K562 (cell line): ENCODE data around the gene NXNL2. TPM values are rescaled to one million over a fixed set of nuclear protein-coding genes. Genes with fewer than 3 reads are reported as not detected.

ENCODE experiments used
- ADNP ChIP-seq: fragments of 200-800 bp; sonication (Bioruptor generic); IDR thresholded peaks from 2 replicates; pipeline ENCODE4 v1.6.1; 2016; ENCODE audit warnings: missing genetic modification characterization, missing compliant biosample characterization
- ARID1B ChIP-seq: fragments of 450-650 bp; IDR thresholded peaks from 2 replicates; pipeline ENCODE4 v1.6.1; 2016; ENCODE audit warnings: antibody characterized with exemption, mild to moderate bottlenecking, inconsistent platforms
- ESRRA ChIP-seq: fragments of 450-650 bp; IDR thresholded peaks from 2 replicates; pipeline ENCODE4 v1.6.1; 2014; ENCODE audit warnings: low read depth, mild to moderate bottlenecking, moderate library complexity, borderline replicate concordance
- FIP1L1 ChIP-seq: fragments of 200-400 bp; formaldehyde crosslinking; IDR thresholded peaks from 2 replicates; pipeline ENCODE4 v1.6.1; 2018; ENCODE audit warnings: mild to moderate bottlenecking, low read depth, low read length; ENCODE audit not compliant: poor library complexity, severe bottlenecking
- FOSL1 ChIP-seq: fragments of 200-800 bp; sonication (Bioruptor generic); conservative IDR thresholded peaks from 2 replicates; pipeline ENCODE4 v1.6.1; 2016; ENCODE audit warnings: missing genetic modification characterization, missing compliant biosample characterization
- FOXK1 ChIP-seq: sonication (generic); formaldehyde crosslinking; IDR thresholded peaks from 2 replicates; pipeline ENCODE4 v1.8.0; 2022; ENCODE audit warnings: missing genetic modification reagents, mild to moderate bottlenecking, borderline replicate concordance
- IFI16 ChIP-seq: fragments of 250-450 bp; sonication (Bioruptor Pico); IDR thresholded peaks from 2 replicates; pipeline ENCODE4 v2.1.2; 2022; ENCODE audit warnings: mild to moderate bottlenecking, inconsistent platforms
- MYBL2 ChIP-seq, 2 experiments: fragments of 450-650 bp in 1 of 2; sonication (generic) in 1 of 2; formaldehyde crosslinking in 1 of 2; IDR thresholded peaks; 2 replicates each; pipeline versions ENCODE4 v1.6.1 to v1.8.1; 2017 to 2022; ENCODE audit warnings: borderline replicate concordance in 1 of 2, inconsistent platforms in 1 of 2, low read depth in 1 of 2, mild to moderate bottlenecking in 1 of 2, missing genetic modification reagents in 1 of 2, moderate library complexity in 1 of 2
- POU5F1 ChIP-seq: fragments of 150-350 bp; IDR thresholded peaks from 2 replicates; pipeline ENCODE4 v1.6.1; 2014; ENCODE audit warnings: borderline replicate concordance, low read length, low read depth, mild to moderate bottlenecking; ENCODE audit not compliant: partially characterized antibody
- SREBF1 ChIP-seq: fragments of 150-350 bp; IDR thresholded peaks from 2 replicates; pipeline ENCODE4 v1.6.1; 2014; ENCODE audit warnings: antibody characterized with exemption, low read depth, low read length, borderline replicate concordance
- ZBTB8A ChIP-seq: fragments of 450-650 bp; IDR thresholded peaks from 2 replicates; pipeline ENCODE4 v1.6.1; 2018; ENCODE audit warnings: mild to moderate bottlenecking, moderate library complexity; ENCODE audit not compliant: partially characterized antibody
- ZNF133 ChIP-seq: fragments of 250-450 bp; sonication (Bioruptor Pico); IDR thresholded peaks from 2 replicates; pipeline ENCODE4 v1.4.0; 2020; ENCODE audit warnings: mild to moderate bottlenecking
- polyA plus RNA-seq, 8 experiments: library from polyadenylated mRNA; depleted of rRNA in 4 of 8; stranded (reverse) in 5 of 8; unstranded in 3 of 8; fragments of >200 nt; fragmentation: Nextera tagmentation in 2 of 8; fragmentation: Illumina TruSeq in 1 of 8; extraction: Ambion mirVana in 2 of 8; extraction: Trizol in 1 of 8; gene quantifications; 2 replicates each; pipeline versions ENCODE4 v1.2.1 to v1.2.3, GENCODE V29; 2011 to 2014; ENCODE audit warnings: inconsistent platforms in 1 of 8, missing spikeins in 1 of 8
- total RNA-seq, 7 experiments: library from RNA; depleted of rRNA in 6 of 7; stranded (reverse); fragments of >200 nt in 6 of 7; fragmentation: Illumina TruSeq in 2 of 7; extraction: Trizol in 2 of 7; gene quantifications; 2 replicates each; pipeline versions ENCODE4 v1.2.1 to v1.2.3, GENCODE V29; 2011 to 2021; ENCODE audit warnings: low replicate concordance in 1 of 7
- TF ChIP-seq, protein P1 (sequence below): sonication (generic); formaldehyde crosslinking; IDR thresholded peaks from 2 replicates; pipeline ENCODE4 v1.8.1; 2023; ENCODE audit warnings: mild to moderate bottlenecking, missing genetic modification reagents
- TF ChIP-seq, protein P2 (sequence below), 2 experiments: fragments of 200-800 bp in 1 of 2; sonication (Bioruptor generic) in 1 of 2; sonication (generic) in 1 of 2; formaldehyde crosslinking in 1 of 2; IDR thresholded peaks in 1 of 2; conservative IDR thresholded peaks in 1 of 2; 2 replicates each; pipeline versions ENCODE4 v1.5.0 to v1.6.1; 2016 to 2020; ENCODE audit warnings: missing compliant biosample characterization in 1 of 2, missing genetic modification characterization in 1 of 2, missing genetic modification reagents in 1 of 2

The NXNL2 gene
- total and polyA plus RNA-seq, 9 of the 15 experiments (the other 6 are each of a cell fraction or from before 2014, with no cell fraction given): 0.15 to 0.19 TPM; not detected in 7

DNA sequence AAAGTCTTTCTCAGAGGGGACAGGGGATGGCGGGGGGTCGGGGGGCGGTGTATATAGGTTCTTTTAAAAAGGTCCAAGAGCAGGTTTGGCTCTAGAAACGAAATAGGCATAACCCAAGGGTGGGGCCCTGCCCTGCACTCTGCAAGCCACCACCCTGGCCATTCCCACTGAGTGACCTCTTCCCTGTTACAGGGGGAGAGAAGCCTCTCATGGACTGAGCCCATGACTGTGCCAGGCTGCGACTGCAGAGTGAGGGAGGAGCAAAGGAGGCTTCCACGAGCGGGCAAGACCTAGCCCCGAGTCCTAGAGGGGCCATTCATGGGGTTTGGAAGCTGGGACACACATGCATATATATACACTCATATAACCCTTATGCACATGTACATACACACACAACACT, 10.1 kb upstream of the NXNL2 start (continued):
- TF ChIP-seq, protein P1, sequence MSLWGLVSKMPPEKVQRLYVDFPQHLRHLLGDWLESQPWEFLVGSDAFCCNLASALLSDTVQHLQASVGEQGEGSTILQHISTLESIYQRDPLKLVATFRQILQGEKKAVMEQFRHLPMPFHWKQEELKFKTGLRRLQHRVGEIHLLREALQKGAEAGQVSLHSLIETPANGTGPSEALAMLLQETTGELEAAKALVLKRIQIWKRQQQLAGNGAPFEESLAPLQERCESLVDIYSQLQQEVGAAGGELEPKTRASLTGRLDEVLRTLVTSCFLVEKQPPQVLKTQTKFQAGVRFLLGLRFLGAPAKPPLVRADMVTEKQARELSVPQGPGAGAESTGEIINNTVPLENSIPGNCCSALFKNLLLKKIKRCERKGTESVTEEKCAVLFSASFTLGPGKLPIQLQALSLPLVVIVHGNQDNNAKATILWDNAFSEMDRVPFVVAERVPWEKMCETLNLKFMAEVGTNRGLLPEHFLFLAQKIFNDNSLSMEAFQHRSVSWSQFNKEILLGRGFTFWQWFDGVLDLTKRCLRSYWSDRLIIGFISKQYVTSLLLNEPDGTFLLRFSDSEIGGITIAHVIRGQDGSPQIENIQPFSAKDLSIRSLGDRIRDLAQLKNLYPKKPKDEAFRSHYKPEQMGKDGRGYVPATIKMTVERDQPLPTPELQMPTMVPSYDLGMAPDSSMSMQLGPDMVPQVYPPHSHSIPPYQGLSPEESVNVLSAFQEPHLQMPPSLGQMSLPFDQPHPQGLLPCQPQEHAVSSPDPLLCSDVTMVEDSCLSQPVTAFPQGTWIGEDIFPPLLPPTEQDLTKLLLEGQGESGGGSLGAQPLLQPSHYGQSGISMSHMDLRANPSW (CRISPR knock-in tag): no peak
- no peak for TF ChIP-seq ARID1B
- TF ChIP-seq, protein P2, sequence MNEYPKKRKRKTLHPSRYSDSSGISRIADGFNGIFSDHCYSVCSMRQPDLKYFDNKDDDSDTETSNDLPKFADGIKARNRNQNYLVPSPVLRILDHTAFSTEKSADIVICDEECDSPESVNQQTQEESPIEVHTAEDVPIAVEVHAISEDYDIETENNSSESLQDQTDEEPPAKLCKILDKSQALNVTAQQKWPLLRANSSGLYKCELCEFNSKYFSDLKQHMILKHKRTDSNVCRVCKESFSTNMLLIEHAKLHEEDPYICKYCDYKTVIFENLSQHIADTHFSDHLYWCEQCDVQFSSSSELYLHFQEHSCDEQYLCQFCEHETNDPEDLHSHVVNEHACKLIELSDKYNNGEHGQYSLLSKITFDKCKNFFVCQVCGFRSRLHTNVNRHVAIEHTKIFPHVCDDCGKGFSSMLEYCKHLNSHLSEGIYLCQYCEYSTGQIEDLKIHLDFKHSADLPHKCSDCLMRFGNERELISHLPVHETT (CRISPR knock-in tag; conservative IDR thresholded peaks at IDR 0.05 in 1 of 2, IDR thresholded peaks at IDR 0.05 in 1 of 2): no peak
- no peak for TF ChIP-seq MYBL2 (IDR thresholded peaks at IDR 0.05; ENCODE audit: low read depth)
- no peak for TF ChIP-seq MYBL2 (CRISPR knock-in tag; IDR thresholded peaks at IDR 0.05; ENCODE audit: borderline replicate concordance)
- TF ChIP-seq ADNP (tag): no peak
- TF ChIP-seq ZBTB8A: no peak
- no peak for TF ChIP-seq ZNF133
- TF ChIP-seq FIP1L1: no peak
- no peak for TF ChIP-seq POU5F1
- TF ChIP-seq IFI16: no peak
- TF ChIP-seq SREBF1: no peak
- TF ChIP-seq FOSL1 (tag): no peak
- TF ChIP-seq FOXK1 (CRISPR knock-in tag): no peak
- no peak for TF ChIP-seq ESRRA
